GM10266 (cell line): ENCODE results near the gene TIMM23.
"Not testable (repeated sequence)": the region's sequence is repeated elsewhere in the genome, so short reads cannot be mapped to it uniquely, and the experiment has no call there.

Source experiments
- DNase-seq: peaks from one replicate; pipeline ENCODE4 v3.0.0; 2012; ENCODE audit errors: extremely low spot score
- CTCF ChIP-seq: IDR thresholded peaks from 2 replicates; pipeline ENCODE4 v1.5.1; 2012; ENCODE audit warnings: mild to moderate bottlenecking, low read depth; ENCODE audit not compliant: control insufficient read depth, insufficient read depth; ENCODE audit errors: missing control alignments

TIMM23 gene

GRCh38 chr10:45983538-45984186, 11.4 kb downstream of the TIMM23 start:
- TF ChIP-seq CTCF: peak; percentile 37
- not testable (repeated sequence) for DNase-seq

- DNase-seq: not testable (repeated sequence)
These were observed 12.2 kb downstream of the TIMM23 start for GRCh38 chr10:45984473-45984872.

GRCh38 chr10:45985590-45985989, 13.3 kb downstream of the TIMM23 start:
- DNase-seq: not testable (repeated sequence)

GRCh38 chr10:45997557-45997956, 25.3 kb downstream of the TIMM23 start:
- DNase-seq: no peak
- TF ChIP-seq CTCF: no peak

- DNase-seq: no peak
- TF ChIP-seq CTCF: no peak
These were observed 25.9 kb downstream of the TIMM23 start for GRCh38 chr10:45997994-45998763.

GRCh38 chr10:45999955-46000354, 27.7 kb downstream of the TIMM23 start:
- DNase-seq: not testable (repeated sequence)

GRCh38 chr10:46000538-46000937, 28.2 kb downstream of the TIMM23 start:
- no peak for DNase-seq
- no peak for TF ChIP-seq CTCF

- TF ChIP-seq CTCF: no peak
- no peak for DNase-seq
These were observed 29.0 kb downstream of the TIMM23 start for GRCh38 chr10:46001187-46001756.

GRCh38 chr10:46002189-46002687, 29.9 kb downstream of the TIMM23 start:
- DNase-seq: not testable (repeated sequence)
